Measurements from ENCODE around the gene CLNS1A.

DNA sequence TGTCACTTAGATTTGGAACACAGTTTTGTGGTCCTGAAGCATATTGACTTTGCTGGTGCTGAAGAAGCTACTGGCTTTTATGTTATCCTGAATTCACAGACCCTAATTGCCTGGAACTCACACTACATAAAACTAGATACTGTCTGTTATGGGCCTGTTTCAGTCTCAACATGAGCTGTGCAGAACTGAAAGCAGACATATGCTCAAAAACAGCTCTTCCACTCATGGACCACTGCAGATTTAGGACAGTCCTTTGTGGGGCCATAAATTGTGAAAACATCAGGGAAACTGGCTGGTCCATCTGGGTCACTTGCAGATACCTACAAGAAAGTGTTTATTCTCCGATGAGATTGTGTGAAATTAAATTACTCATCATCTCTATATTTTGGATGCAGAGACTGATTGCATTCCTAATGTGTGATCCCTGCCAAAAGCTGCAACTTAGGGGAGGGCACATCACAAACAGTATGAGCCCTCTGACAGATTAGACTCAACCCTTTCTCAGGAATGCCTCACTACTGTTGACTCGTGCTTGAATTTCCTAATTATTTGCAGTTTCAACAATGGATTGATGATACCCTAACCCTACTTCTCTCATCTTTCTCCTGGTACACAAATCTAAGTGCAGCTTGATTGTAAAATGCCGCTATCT is 10.2 kb upstream of the CLNS1A start:
- TF ChIP-seq GATA2 (IDR thresholded peaks at IDR 0.05; ENCODE audit: low read depth, low read length) (no peak), GATA3 (IDR thresholded peaks at IDR 0.05; ENCODE audit: low read depth, low read length) (no peak)
